Panc1 (cell line): ENCODE measurements around the gene PRDM1.

Experiments used
- TF ChIP-seq, protein P1 (sequence below): fragments of 450-650 bp; IDR thresholded peaks from 2 replicates; pipeline ENCODE4 v1.5.1; 2017; ENCODE audit warnings: mild to moderate bottlenecking
- TF ChIP-seq, protein P2 (sequence below), 2 experiments: IDR thresholded peaks; 2 replicates each; pipeline ENCODE4 v1.6.1; 2011 to 2012; ENCODE audit warnings: low read depth in 2 of 2, control low read depth in 1 of 2, low read length in 1 of 2, mild to moderate bottlenecking in 1 of 2, moderate library complexity in 1 of 2; ENCODE audit not compliant: insufficient read depth in 1 of 2

DNA sequence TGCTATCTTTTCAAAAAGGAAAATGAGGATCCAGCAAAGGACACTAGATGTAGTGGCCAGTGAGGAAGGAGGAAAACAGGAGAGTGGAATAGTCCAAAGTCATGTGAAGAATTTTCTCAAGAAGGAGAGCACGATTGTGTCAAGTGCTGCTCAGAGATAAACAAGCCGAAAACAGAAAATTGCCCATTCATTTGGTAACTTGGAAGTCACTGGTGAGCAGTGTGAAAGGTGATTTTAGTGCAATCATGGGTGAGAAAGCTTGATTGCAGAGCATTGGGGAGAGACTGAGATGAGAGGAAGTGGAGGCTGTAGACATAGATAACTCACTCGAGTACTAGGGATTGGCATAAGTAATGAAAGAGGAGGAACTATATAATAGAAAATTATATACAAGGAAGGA is 26.0 kb upstream of the PRDM1 start:
- TF ChIP-seq, protein P1, sequence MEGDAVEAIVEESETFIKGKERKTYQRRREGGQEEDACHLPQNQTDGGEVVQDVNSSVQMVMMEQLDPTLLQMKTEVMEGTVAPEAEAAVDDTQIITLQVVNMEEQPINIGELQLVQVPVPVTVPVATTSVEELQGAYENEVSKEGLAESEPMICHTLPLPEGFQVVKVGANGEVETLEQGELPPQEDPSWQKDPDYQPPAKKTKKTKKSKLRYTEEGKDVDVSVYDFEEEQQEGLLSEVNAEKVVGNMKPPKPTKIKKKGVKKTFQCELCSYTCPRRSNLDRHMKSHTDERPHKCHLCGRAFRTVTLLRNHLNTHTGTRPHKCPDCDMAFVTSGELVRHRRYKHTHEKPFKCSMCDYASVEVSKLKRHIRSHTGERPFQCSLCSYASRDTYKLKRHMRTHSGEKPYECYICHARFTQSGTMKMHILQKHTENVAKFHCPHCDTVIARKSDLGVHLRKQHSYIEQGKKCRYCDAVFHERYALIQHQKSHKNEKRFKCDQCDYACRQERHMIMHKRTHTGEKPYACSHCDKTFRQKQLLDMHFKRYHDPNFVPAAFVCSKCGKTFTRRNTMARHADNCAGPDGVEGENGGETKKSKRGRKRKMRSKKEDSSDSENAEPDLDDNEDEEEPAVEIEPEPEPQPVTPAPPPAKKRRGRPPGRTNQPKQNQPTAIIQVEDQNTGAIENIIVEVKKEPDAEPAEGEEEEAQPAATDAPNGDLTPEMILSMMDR: no peak
- TF ChIP-seq, protein P2, sequence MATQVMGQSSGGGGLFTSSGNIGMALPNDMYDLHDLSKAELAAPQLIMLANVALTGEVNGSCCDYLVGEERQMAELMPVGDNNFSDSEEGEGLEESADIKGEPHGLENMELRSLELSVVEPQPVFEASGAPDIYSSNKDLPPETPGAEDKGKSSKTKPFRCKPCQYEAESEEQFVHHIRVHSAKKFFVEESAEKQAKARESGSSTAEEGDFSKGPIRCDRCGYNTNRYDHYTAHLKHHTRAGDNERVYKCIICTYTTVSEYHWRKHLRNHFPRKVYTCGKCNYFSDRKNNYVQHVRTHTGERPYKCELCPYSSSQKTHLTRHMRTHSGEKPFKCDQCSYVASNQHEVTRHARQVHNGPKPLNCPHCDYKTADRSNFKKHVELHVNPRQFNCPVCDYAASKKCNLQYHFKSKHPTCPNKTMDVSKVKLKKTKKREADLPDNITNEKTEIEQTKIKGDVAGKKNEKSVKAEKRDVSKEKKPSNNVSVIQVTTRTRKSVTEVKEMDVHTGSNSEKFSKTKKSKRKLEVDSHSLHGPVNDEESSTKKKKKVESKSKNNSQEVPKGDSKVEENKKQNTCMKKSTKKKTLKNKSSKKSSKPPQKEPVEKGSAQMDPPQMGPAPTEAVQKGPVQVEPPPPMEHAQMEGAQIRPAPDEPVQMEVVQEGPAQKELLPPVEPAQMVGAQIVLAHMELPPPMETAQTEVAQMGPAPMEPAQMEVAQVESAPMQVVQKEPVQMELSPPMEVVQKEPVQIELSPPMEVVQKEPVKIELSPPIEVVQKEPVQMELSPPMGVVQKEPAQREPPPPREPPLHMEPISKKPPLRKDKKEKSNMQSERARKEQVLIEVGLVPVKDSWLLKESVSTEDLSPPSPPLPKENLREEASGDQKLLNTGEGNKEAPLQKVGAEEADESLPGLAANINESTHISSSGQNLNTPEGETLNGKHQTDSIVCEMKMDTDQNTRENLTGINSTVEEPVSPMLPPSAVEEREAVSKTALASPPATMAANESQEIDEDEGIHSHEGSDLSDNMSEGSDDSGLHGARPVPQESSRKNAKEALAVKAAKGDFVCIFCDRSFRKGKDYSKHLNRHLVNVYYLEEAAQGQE (IDR thresholded peaks at IDR 0.05; ENCODE audit: insufficient read depth in 1 of 2, low read depth in 2 of 2, low read length in 1 of 2): no peak
